ENCODE results near the gene PDZD2.
"Not testable (repeated sequence)": the region's sequence is repeated elsewhere in the genome, so short reads cannot be mapped to it uniquely, and the experiment has no call there.

PDZD2 gene

DNA sequence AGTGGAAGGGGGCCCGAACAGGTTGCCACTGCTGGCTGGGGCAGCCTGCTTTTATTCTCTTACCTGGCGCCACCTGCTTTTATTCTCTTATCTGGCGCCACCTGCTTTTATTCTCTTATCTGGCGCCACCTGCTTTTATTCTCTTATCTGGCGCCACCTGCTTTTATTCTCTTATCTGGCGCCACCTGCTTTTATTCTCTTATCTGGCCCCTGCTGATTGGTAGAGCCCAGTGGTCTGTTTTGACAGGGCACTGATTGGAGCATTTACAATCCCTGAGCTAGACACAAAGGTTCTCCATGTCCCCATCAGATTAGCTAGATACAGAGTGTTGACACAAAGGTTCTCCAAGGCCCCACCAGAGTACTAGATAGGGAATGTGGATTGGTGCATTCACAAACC is 52.5 kb downstream of the PDZD2 start:
- DNase-seq (ENCODE audit: low spot score) = not testable (repeated sequence)

DNA sequence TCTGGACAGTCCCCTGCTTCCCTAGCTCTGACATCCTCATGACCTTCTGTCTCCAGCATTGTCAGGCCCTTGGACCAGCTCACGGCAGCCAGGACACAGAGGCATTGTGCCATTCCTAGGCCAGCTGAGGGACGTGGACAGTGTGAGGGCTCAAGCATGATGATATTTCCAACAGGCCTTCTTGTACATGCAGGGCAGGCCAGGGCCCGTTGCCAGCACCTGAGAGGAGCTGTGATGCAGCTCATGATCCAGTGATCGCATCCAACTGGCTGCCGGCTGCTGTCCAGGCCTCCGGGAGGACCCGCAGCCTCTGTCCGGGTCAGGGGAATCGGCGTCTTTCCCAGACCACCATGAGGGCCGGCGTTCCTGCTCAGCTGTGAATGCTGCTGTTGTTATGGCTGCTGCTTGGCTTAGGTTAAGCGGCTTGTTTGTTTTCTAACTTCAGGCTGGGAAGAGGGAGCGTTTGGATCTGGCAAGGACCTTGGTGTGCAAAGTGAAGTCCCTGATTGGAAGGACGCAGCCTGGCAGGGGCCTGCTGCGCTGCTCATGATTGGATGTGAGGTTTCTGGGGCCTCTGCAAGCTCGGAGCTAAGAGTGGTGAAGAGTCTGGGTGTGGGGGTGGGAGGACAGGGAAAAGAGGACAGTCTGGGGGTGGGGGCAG is 53.8 kb downstream of the PDZD2 start:
- DNase-seq (ENCODE audit: low spot score) = no peak

DNA sequence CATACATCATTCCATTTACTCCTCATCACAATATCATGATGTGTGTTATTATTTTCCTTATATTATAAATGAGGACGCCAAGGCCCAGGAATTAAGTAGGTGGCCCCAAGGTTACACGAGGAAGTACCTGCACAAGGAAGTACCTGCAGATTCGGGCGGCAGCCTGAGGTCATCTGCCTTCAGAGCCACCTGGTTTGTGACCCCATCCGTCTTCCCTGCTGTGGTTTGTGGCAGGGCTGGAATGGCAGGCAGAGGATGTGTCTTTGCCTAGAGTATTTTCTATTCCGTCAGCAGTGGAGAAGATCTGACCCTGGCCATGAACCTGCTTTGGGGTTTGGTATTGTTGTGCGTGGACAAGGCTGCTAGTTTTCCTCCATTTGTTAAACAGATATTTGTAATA is 59.7 kb downstream of the PDZD2 start:
- DNase-seq (ENCODE audit: low spot score) = no peak

DNA sequence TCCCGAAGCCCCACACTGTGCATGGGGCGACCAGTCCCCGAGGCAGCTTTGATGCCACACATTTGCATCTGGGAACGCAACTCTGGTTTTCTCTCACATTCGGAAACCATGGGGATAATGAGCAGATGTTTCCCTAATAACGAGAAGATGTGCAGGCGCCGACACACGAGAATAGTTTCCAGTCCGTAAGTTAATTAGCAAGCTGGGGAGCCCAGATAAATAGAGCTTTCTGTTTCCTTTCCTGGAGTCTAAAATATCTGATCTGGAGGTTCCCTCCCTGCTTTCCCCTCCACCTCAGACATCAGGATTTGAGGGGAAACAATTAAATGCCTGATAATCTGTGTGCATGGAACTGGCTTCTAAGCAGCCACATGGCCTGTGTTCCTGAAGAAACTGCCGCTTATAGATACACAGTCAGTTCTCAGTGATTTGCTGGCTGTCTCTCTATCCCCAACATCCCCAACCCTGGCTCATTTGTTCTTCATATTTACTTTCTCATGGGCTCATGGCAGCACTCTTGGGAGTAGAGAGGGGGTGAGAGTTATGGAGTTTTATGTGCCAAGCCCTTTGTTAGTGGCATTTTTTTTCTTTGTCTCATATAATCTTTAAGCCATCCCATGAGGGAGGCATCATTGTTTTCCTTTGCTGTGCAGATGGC is 62.8 kb downstream of the PDZD2 start:
- DNase-seq (ENCODE audit: low spot score) = no peak

DNA sequence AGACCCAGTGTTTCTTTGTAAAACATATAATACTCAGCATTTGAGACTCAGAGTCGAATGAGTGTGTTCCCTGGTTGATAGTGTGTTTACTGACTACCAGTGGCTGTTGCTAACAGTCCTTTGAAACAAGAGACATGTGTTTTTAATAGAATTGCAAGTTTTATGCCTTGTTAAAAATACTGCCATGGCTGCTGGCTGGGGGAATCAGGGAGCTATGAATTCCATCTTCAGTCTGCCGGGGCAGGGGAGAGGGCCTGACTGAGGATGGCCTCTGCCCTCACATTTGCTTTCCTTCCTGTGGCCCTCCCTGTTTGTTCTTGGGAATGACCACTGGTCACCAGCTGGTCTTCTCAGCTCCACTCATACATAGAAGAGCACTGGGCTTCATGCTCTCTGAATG is 63.8 kb downstream of the PDZD2 start:
- DNase-seq (ENCODE audit: low spot score) = no peak

DNA sequence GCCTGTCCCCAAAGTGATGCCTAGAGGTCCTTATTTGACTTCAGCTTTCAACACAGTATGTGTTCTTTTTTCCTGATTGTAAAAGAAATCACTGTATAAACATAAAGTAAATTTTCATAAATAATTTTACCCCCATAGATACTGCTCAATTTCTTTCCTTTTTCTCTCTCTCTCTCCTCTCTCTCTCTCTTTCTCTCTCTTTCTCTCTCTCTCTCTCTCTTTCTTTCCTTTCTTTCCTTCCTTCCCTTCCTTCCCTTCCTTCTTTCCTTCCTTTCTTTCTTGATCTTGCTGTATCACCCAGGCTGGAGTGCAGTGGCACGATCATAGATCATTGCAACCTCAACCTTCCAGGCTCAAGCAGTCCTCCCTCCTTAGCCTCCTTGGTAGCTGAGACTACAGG is 64.8 kb downstream of the PDZD2 start:
- DNase-seq (ENCODE audit: low spot score) = no peak

DNA sequence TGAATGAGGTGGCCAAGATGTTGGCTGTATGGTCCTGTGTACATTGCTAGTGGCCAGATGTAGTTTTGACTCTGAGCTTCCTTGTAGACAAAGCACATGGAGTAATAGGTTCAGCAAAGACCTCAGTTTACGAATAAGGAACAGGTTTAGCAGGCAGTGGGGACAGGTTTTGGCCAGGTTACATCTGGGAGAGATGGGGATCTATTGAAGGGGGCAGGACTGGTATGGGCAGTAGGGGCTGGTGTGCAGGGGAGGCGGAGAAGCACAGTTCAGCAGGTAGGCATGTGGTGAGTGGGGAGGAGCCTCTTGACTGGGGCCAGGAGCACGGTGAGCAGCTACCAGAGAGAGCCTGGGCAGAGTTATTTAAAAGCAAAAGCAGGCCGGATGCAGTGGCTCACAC is 67.3 kb downstream of the PDZD2 start:
- DNase-seq (ENCODE audit: low spot score) = no peak

DNA sequence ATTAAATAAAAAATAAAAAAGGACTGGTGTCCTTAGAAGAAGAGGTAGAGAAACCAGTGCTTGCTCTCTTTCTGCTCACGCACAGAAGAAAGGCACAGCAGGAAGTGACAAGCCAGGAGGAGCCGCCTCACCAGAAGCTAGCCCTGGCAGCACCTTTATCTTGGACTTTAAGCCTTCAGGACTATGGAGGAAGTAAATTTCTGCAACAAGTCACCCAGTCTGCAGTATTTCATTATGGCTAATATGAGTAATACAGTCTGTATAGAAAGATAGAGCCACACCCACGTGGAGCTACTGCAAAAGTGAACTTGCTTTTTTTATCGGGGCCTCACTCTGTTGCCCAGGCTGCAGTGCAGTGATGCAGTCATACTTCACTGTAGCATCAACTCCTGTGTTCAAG is 68.4 kb downstream of the PDZD2 start:
- DNase-seq (ENCODE audit: low spot score) = no peak

DNA sequence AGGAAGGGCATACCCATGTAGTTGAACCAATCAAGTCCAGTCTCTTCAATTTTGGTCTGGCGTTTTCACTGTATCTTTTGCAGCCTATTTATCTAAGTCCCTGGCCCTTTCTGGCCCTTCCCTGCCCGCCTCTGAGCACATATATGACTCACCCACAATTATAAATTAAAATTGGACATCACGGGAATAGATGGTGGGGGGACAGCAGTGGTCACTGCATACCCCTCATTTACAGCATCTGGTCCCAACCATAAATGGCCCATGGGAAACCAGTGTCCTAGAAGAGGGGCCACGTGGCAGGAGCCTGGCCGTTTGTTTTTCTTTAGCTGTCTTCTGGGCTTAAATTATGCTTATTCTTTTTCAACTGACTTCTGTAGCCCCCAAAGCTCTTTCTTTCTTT is 69.2 kb downstream of the PDZD2 start:
- no peak for DNase-seq (ENCODE audit: low spot score)

DNA sequence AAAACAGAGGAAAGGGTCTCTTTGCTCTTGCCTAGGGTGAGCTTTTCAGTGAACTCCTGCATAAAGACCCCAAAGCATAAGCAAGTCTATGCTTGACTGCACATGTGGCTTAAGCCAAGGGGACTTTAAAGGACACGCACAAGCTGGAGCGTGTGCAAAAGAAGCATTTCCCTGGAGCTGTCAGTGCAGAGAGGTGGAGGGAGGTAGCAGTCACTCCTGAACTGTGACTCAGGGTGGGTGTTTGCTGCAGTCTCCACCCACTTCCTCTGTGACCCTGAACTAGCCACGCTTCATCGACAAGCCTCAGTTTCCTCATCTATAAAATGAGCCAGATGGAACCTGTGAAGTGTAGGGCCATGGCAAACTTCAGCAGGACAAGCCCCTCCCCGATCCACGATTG is 72.4 kb downstream of the PDZD2 start:
- DNase-seq (ENCODE audit: low spot score) = no peak

DNA sequence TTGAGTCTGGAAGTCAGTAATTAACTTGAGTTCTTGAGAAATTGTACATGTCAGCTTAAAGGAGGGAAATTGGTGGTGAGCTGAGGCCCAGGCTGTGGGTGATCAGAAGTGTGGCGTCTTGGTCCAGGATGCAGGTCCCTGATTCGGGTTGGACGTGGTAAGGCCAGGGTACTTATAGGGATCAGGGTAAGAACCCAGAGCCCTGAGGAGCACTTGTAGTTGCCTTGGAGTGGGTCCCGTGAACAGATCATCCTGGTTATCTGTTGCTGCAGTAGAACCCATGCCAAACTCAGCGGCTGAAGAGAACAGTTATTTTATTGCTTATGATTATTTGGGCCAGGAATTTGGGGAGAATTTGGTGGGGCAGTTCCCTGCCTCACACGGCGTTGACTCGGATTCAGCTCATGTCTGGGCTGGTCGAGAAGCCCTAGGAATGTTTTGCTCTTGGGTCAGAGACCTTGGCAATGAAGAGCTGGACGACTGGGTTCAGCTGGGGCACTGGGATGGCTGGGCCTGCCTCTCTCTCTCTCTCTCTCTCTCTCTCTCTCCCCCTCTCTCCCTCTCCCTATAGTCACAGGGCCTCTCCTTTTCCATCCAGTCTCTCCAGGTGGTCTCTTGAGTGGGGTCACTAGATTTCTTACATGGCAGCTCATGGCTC is 73.1 kb downstream of the PDZD2 start:
- no peak for DNase-seq (ENCODE audit: low spot score)

DNA sequence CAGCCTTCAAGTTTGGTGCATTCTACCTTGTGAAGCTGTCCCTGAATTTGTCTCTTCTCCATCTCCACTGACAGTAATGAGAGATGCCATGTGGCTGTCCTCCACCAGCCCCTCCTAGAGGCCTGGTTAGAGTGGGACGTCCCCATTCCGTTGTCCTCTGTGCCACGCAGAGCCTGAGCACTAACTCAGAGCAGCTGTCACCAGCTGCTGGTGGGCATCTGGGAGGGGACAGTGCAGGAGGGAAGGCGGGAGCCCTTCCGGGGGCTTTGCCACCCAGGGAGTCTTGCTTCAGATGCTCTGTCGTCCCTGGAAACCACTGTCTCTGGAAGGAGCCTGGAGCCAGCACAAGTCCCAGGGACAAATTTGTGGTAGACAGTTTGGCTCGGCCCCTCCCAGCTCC is 78.6 kb downstream of the PDZD2 start:
- DNase-seq (ENCODE audit: low spot score) = no peak

DNA sequence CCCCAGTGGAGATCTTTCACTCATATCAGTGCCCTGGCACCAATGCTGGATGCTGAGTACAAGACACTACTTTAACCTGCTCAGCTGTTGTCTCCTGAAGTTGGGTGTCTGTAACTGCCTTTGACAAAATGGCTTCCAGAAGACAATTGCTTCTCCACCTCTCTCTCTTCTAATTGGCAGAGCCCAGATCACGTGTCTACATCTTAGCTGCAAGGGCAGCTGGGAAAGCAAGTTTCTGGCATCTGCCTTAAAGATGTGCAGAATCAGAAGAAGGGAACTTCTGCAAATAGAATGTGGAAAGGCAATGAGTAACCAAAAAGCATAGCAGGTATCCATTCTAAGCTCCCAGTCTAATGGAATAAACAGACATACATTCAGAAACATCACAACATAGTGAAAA is 81.1 kb downstream of the PDZD2 start:
- no peak for DNase-seq (ENCODE audit: low spot score)

DNA sequence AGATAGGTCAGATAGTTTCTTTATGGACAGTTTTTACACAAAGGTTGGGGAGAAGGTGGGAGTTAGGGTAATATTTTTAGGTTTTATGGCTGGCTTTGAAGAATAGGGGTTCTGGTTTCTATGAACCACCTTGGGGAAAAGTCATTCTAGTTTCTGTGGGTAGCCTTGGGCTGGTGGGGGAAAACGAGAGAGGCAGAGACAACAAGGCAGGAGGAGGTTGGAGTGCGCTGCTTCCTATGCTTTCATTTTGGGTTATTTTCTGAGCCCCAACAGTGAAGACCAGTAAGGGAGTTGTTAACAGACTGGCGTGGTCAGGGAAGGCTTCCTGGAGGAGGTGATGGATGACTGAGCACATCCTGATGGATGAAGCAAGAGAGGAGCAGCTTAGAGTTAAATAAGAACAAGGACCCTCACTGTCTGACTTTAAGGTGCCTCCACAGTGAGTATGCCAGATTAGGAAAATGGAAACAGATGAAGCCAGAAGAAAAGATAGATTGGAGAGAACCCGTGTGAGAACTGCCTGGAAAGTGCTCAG is 81.9 kb downstream of the PDZD2 start:
- no peak for DNase-seq (ENCODE audit: low spot score)

DNA sequence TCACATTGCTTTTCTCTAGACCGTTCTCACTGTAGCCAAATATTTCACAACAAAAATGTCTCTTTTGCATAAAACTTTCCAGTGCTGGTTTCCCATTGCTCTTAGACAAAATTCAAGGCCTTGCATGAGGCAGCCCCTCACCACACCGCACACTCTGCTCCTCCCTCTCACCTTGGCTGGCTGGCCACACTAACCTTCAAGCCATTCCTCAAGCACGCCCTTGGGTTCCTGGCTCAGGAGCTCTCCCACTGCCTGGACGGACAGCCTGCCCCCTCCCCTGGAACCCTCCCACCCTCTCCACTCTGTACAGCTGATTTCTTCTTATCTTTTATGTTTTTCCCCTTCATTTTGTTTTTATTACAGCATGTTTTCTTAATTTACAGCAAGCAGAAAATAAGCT is 83.2 kb downstream of the PDZD2 start:
- DNase-seq (ENCODE audit: low spot score) = no peak

DNA sequence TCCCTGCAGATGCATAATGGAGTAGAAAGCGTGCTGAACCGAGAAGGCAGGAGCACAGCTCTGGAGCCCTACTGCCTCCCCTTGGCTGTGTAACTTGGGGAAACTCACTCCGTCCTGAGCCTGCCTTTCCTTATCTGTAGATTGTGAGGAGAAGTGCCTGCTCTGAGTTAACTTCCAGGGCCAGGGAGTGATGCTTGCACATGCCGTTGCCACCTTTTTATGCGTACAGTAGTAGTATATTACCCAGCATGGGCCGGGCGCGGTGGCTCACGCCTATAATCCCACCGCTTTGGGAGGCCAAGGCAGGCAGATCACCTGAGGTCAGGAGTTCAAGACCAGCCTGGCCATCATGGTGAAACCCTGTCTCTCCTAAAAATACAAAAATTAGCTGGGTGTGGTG is 87.1 kb downstream of the PDZD2 start:
- DNase-seq (ENCODE audit: low spot score) = no peak

DNA sequence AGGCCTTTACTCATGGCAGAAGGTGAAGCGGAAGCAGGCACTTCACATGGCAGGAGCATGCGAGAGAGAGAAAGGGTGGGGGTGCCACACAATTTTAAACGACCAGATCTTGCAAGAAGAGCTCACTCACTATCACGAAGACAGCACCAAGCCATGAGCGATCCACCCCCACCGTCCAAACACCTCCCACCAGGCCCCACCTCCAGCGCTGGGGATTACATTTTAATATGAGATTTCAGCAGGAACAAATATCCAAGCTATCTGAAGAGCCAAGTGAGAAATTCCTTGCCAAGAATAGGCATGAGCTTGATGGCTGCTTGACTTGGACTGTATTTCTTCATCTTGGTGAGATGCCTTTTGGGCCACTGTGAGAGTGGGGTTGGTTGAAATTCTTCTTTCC is 88.0 kb downstream of the PDZD2 start:
- no peak for DNase-seq (ENCODE audit: low spot score)

DNA sequence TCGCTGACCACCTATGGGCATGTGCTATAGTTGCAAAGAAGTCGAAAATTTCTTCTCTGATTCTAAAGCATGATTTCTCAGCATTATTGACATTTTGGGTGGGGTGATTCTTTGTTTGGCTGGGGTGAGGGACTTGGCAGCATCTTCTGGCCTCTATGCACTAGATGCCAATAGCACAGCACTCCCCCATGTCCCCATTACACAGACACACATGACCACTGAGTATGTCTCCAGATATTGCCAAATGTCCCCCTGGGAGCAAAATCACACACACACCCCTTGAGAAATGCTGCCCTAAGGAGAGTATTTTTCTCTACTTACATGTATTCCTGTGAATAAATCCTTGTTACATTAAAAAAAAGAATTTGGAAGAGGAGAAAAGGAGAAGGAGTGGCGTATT is 89.1 kb downstream of the PDZD2 start:
- no peak for DNase-seq (ENCODE audit: low spot score)

DNA sequence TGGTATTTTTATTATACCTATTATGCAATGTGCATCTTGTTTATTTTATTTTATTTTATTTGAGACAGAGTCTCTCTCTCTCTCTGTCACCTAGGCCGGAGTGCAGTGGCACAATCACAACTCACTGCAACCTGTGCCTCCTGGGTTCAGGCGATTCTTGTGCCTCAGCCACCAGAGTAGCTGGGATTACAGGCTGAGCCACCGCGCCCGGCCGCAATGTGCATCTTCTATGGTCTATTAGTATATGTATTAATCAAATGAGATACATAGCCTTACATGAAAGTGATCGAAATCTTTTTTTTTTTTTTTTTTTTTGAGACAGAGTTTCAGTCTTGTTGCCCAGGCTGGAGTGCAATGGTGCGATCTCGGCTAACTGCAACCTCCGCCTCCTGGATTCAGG is 89.9 kb downstream of the PDZD2 start:
- not testable (repeated sequence) for DNase-seq (ENCODE audit: low spot score)

DNA sequence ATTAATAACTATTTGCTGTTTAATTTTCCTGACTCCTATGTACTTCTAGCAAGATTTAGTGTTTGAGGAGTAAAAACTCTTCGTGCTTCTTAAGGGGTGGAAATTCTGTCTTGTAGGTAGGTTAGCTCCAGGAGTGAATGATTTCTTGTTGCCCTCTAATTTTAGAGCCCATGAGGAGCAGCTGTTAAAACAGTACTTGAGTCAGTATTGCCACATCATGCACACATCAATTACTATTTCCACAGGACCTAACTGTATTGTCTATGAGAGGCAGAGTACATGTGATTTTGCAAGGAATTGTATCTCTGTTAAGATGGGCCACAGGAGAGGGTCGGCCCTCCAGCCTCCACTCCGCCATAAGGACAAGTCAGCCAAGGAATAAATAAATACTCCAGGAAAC is 91.2 kb downstream of the PDZD2 start:
- no peak for DNase-seq (ENCODE audit: low spot score)

DNA sequence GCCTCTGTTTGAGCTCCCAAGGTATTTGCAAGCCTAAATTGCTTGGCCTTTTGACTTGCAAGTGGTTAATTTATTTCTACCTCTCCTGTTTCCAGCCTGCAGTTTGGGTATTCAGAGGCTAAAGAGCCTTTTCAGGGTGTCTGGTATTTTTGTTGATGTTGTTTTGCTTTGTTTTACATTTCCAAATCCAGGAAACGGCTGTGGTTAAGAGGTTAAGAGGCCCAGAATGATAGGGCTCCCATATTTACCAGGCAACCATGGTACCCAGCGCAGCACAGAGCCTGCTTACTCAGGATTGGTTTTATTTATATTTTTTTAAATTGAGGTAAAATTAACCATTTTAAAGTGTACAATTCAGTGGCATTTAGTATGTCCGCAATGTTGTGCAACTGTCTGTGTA is 92.1 kb downstream of the PDZD2 start:
- no peak for DNase-seq (ENCODE audit: low spot score)

DNA sequence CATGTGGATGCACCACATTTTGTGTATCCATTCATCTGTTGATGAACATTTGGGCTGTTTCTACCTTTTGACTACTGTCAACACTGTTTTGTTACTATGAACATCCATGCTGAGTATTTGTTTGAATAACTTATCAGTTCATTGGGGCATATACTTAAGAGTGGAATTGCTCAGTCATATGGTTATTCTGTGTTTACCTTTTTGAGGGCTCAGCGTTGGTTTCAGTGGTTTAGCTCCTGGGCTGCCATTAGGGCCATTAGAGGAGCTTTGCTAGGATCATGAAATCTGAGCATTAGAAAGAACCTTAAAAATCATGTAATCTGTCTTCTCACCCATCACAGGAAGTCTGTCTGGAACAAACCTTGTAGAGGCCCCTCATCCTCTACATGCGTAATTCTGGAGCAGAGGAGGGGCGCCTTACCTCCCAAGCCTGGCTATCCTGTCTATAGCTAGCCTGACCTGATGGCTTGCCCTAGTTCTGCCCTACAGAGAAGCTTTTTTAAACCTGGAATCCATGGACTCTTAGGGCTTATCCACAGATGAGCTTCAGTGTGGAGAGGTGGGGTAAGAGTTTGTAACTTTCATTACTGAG is 92.9 kb downstream of the PDZD2 start:
- DNase-seq (ENCODE audit: low spot score) = no peak

DNA sequence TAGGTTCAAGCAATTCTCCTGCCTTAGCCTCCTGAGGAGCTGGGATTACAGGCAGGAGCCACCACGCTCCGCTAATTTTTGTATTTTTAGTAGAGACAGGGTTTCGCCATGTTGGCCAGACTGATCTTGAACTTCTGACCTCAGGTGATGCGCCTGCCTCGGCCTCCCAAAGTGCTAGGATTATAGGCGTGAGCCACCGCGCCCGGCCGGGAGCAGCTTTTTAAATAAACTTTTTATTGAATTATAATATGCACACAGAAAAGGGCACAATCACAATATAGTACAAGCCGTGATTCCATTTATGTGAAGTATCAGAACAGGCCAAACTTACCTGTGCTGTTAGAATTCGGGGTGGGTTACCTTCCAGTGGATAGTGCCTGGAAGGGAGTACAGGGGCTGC is 93.9 kb downstream of the PDZD2 start:
- DNase-seq (ENCODE audit: low spot score) = not testable (repeated sequence)
